Right atrium auricular region (tissue), 2 donors: Measurements from ENCODE around the gene PRR14. TPM values are rescaled to one million over a fixed set of nuclear protein-coding genes. Genes with fewer than 3 reads are reported as not detected.
A peak's percentile ranks its signal among the peaks of the same experiment; 100 is the strongest.

ENCODE experiments used
- DNase-seq: peaks from one replicate; pipeline ENCODE4 v3.0.0-alpha.2; 2019; ENCODE audit warnings: low spot score
- H3K27ac ChIP-seq, 2 donors: fragments of 200-600 bp; sonication (generic); 1 replicate in 1 of 2; 2 replicates in 1 of 2; pipeline ENCODE4 v1.5.1; 2016 to 2019
- H3K27me3 ChIP-seq, 2 donors: fragments of 200-600 bp; sonication (generic); one replicate each; pipeline versions ENCODE4 v1.5.1 to v1.6.0; 2017 to 2019
- H3K36me3 ChIP-seq: fragments of 200-600 bp; sonication (generic); one replicate; pipeline ENCODE4 v1.5.1; 2016
- H3K4me1 ChIP-seq, 2 donors: fragments of 200-600 bp; sonication (generic); one replicate each; pipeline versions ENCODE4 v1.5.1 to v1.6.0; 2017 to 2019
- H3K4me3 ChIP-seq, 2 donors: fragments of 200-600 bp; sonication (generic); 1 replicate in 1 of 2; 2 replicates in 1 of 2; pipeline ENCODE4 v1.5.1; 2017 to 2019; ENCODE audit warnings: mild to moderate bottlenecking in 1 of 2, moderate library complexity in 1 of 2
- H3K9me3 ChIP-seq, 2 donors: fragments of 200-600 bp; sonication (generic); one replicate each; pipeline ENCODE4 v1.5.1; 2019
- total RNA-seq, 2 donors: library from RNA; depleted of rRNA; stranded (reverse); fragments of >200 nt; gene quantifications; one replicate each; pipeline ENCODE4 v1.1.0, GENCODE V29; 2016
- TF ChIP-seq, protein P1 (sequence below), 2 donors: fragments of 200-600 bp; sonication (generic); IDR thresholded peaks; one replicate each; pipeline ENCODE4 v1.5.1; 2019; ENCODE audit warnings: antibody characterized with exemption in 2 of 2

PRR14 gene
- total RNA-seq, 2 donors from 2014 or later: 12.3 to 17.3 TPM

GRCh38 chr16:30659507-30660423 lies 9.0 kb downstream of the PRR14 start:
- H3K27ac ChIP-seq: peak overlapping the region; percentile 95 to 99
- H3K4me1 ChIP-seq: peaks cover 0 to 58% of the 10 kb centered on the region in 2 donors
- TF ChIP-seq, protein P1, sequence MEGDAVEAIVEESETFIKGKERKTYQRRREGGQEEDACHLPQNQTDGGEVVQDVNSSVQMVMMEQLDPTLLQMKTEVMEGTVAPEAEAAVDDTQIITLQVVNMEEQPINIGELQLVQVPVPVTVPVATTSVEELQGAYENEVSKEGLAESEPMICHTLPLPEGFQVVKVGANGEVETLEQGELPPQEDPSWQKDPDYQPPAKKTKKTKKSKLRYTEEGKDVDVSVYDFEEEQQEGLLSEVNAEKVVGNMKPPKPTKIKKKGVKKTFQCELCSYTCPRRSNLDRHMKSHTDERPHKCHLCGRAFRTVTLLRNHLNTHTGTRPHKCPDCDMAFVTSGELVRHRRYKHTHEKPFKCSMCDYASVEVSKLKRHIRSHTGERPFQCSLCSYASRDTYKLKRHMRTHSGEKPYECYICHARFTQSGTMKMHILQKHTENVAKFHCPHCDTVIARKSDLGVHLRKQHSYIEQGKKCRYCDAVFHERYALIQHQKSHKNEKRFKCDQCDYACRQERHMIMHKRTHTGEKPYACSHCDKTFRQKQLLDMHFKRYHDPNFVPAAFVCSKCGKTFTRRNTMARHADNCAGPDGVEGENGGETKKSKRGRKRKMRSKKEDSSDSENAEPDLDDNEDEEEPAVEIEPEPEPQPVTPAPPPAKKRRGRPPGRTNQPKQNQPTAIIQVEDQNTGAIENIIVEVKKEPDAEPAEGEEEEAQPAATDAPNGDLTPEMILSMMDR (IDR thresholded peaks at IDR 0.05): no peak
- peak overlapping the region; percentile 92 to 94 for H3K4me3 ChIP-seq
- H3K27me3 ChIP-seq: no peaks in the 10 kb centered on the region
- no peak for DNase-seq
- no peaks in the 10 kb centered on the region for H3K9me3 ChIP-seq
- peaks cover 49% of the 10 kb centered on the region for H3K36me3 ChIP-seq

GRCh38 chr16:30660424-30661261 lies 9.9 kb downstream of the PRR14 start:
- DNase-seq: no peak
- peaks cover 49% of the 10 kb centered on the region for H3K36me3 ChIP-seq
- peak overlapping the region; percentile 92 to 94 for H3K4me3 ChIP-seq
- TF ChIP-seq, protein P1 (IDR thresholded peaks at IDR 0.05): no peak
- no peaks in the 10 kb centered on the region for H3K27me3 ChIP-seq
- H3K9me3 ChIP-seq: no peaks in the 10 kb centered on the region
- H3K4me1 ChIP-seq: peaks cover 0 to 59% of the 10 kb centered on the region in 2 donors
- peak overlapping the region; percentile 95 to 99 for H3K27ac ChIP-seq

GRCh38 chr16:30662449-30662848 lies 11.7 kb downstream of the PRR14 start:
- TF ChIP-seq, protein P1 (IDR thresholded peaks at IDR 0.05): no peak
- Histone ChIP-seq H3K4me1 (peaks cover 0 to 50% of the 10 kb centered on the region in 2 donors), H3K36me3 (peaks cover 56% of the 10 kb centered on the region), H3K27ac (no peak overlapping the region), H3K27me3 (no peaks in the 10 kb centered on the region), H3K9me3 (no peaks in the 10 kb centered on the region), H3K4me3 (no peak overlapping the region)
- no peak for DNase-seq

DNA sequence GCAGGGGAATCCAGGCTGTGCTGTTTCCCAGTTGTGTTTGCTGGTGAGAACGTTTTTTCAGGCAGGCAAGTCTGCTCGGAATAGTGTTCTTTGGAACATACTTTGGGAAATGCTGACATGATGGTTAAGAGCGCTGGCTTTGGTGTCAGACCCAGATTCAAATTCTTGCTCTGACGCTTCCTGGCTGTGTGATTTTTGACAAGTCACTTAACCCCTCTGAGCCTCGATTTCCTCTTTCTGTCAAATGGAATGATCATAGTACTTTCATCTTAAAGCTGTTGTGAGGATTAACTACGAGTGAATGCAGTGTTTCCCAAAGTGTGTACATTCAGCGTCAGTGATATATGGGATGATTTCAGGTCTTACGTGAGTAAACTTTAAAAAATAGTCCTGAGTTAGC lies 12.3 kb downstream of the PRR14 start:
- Histone ChIP-seq H3K36me3 (peaks cover 62% of the 10 kb centered on the region), H3K27ac (no peak overlapping the region), H3K4me3 (no peak overlapping the region), H3K27me3 (no peaks in the 10 kb centered on the region), H3K4me1 (peaks cover 0 to 48% of the 10 kb centered on the region in 2 donors), H3K9me3 (no peaks in the 10 kb centered on the region)
- TF ChIP-seq, protein P1 (IDR thresholded peaks at IDR 0.05): no peak
- no peak for DNase-seq

- DNase-seq: no peak
- H3K4me3 ChIP-seq: no peak overlapping the region
- no peak overlapping the region for H3K27ac ChIP-seq
- H3K4me1 ChIP-seq: peaks cover 0 to 48% of the 10 kb centered on the region in 2 donors
- TF ChIP-seq, protein P1 (IDR thresholded peaks at IDR 0.05): no peak
- H3K36me3 ChIP-seq: peaks cover 70% of the 10 kb centered on the region
- H3K9me3 ChIP-seq: no peaks in the 10 kb centered on the region
- H3K27me3 ChIP-seq: no peaks in the 10 kb centered on the region
Measured at GRCh38 chr16:30663820-30664219, 13.1 kb downstream of the PRR14 start.
